Ishikawa (cell line): Measurements from ENCODE around the gene GTPBP3.

ENCODE experiments used
- EP300 ChIP-seq: IDR thresholded peaks from 2 replicates; pipeline ENCODE4 v1.6.1; 2012; ENCODE audit warnings: borderline replicate concordance
- RAD21 ChIP-seq: IDR thresholded peaks from 2 replicates; pipeline ENCODE4 v1.6.1; 2012; ENCODE audit warnings: low read depth
- TCF12 ChIP-seq: IDR thresholded peaks from 2 replicates; pipeline ENCODE4 v1.6.1; 2012; ENCODE audit warnings: low read depth

DNA sequence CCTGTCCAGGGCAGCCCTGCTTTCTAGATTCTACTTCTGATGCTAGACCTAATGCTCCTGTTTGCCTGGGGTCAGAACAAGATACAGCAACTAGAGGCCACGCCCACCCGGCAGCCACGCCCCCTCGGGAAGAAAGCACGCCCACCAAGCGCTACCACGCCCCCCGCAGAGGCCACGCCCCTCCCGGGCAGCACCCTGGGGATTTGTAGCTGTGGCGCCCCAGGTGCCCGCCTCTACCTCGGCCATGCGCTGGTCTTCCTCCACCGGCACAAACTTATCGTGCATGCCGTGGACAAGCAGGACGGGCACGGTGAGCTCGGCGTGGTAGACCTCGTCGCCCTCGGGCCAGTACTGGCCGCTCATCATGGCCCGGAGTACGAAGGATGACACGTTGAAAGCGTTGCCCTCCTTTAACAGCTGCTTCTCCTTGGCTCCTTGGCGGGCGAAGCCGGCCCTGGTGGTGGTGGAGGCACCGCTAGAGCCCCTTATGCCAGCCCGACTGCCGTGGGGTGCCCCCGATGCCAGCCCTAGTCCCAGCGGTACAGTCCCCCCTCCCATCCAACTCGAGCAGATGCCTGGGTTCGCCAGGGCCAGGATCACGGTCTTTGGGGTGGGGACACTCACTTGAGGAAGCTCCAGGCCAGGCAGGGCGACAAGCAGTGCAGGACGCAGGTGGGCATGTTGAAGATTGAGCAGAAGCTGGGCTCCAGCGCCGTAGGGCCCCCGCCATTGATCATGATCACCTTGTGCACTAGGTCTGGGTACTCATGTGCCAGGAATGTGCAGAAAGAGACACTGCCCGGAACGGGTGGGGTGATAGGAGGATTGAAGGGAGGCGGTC, 43.1 kb upstream of the GTPBP3 start:
- TF ChIP-seq EP300: no peak
- TF ChIP-seq TCF12: no peak
- no peak for TF ChIP-seq RAD21
